Measurements from ENCODE around the gene PPAN. TPM values are rescaled to one million over a fixed set of nuclear protein-coding genes. Genes with fewer than 3 reads are reported as not detected.

Gene PPAN
- total RNA-seq, 4 donors from 2014 or later, result 26.2 to 33.0 (median 29.7) TPM

DNA sequence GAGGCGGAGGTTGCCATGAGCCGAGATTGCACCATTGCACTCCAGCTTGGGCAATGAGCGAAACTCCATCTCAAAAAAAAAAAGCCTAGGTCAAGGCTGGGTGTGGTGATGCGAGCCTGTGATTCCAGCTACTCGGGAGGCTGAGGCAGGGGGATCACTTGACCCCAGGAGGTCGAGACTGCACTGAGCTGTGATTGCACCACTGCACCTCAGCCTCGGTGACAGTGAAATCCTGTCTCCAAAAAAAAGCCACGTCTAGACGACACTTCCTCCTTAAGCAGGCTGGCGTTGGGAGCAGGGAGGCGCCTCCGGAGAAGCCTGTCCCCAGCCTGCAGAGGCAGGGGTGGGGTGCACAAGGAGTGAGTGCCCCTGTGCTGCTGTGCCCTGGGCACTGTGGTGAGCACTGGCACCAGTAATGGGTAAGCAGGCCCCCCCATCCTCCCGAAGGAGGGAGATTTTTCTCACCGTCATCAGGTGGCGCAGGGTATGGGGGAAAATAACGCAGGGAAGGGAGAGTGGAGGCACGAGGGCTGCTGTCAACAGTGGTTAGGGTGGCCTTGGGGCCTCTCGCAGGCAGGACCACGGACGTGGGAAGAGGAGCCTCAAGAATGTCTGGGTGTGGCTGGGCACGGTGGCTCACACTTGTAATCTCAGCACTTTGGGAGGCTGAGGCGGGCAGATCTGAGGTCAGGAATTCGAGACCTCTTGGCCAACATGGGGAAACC, 6.0 kb downstream of the PPAN start:
- intact Hi-C loops (cut with DNase I), result loop anchor here (10.0 kb wide), 1 partner anchor 143 kb away; the partner anchor contains the start of gene MRPL4
- no peak for DNase-seq
- 74 to 77% methylated on average over 18 to 20 of the region's 23 CpGs for WGBS, 2 donors
- H3K9me3 ChIP-seq, result no peaks in the 10 kb centered on the region
- peaks cover 65 to 66% of the 10 kb centered on the region in 2 donors for H3K36me3 ChIP-seq
- H3K4me1 ChIP-seq, result peaks cover 0 to 1% of the 10 kb centered on the region in 2 donors
- H3K27me3 ChIP-seq, result no peaks in the 10 kb centered on the region
- H3K27ac ChIP-seq, result no peak overlapping the region
- TF ChIP-seq POLR2A (IDR thresholded peaks at IDR 0.05) (no peak), CTCF (IDR thresholded peaks at IDR 0.05) (no peak)
- no peak overlapping the region for H3K4me3 ChIP-seq (replicated peaks in 1 of 3)

GRCh38 chr19:10112895-10113591, 6.9 kb downstream of the PPAN start:
- 15 to 39% methylated on average over 18 to 22 of the region's 25 CpGs for WGBS, 2 donors
- DNase-seq, result peak in 1 of 2 donors; percentile 37
- intact Hi-C loops (cut with DNase I), result loop anchor here (10.0 kb wide), 1 partner anchor 142 kb away; the partner anchor contains the start of gene MRPL4
- Histone ChIP-seq H3K9me3 (no peaks in the 10 kb centered on the region), H3K27ac (no peak overlapping the region), H3K36me3 (peaks cover 63 to 67% of the 10 kb centered on the region in 2 donors), H3K4me1 (no peaks in the 10 kb centered on the region), H3K27me3 (no peaks in the 10 kb centered on the region), H3K4me3 (replicated peaks in 1 of 3) (no peak overlapping the region)
- TF ChIP-seq POLR2A (IDR thresholded peaks at IDR 0.05) (no peak), CTCF (IDR thresholded peaks at IDR 0.05) (peak in 4 of 6 experiments; percentile 18 to 59 (median 38))

- no peak for TF ChIP-seq CTCF (IDR thresholded peaks at IDR 0.05)
- TF ChIP-seq POLR2A (IDR thresholded peaks at IDR 0.05), result no peak
- Histone ChIP-seq H3K4me1 (peaks cover 0 to 1% of the 10 kb centered on the region in 2 donors), H3K27ac (no peak overlapping the region), H3K9me3 (no peaks in the 10 kb centered on the region), H3K27me3 (no peaks in the 10 kb centered on the region), H3K36me3 (peaks cover 58 to 65% of the 10 kb centered on the region in 2 donors), H3K4me3 (replicated peaks in 1 of 3) (no peak overlapping the region)
- 74 to 86% methylated on average over 17 to 19 of the region's 19 CpGs for WGBS, 2 donors
- no peak for DNase-seq
- intact Hi-C loops (cut with DNase I), result loop anchor here (10.0 kb wide), 1 partner anchor 141 kb away; the partner anchor contains the start of gene MRPL4
These were observed 7.4 kb downstream of the PPAN start for GRCh38 chr19:10113592-10113963.

- 87 to 96% methylated on average over 9 to 21 of the region's 43 CpGs for WGBS, 2 donors
- no peak overlapping the region for H3K27ac ChIP-seq
- TF ChIP-seq CTCF (IDR thresholded peaks at IDR 0.05), result no peak
- no peak for TF ChIP-seq POLR2A (IDR thresholded peaks at IDR 0.05)
- DNase-seq, result no peak
- peaks cover 5 to 6% of the 10 kb centered on the region in 2 donors for H3K4me1 ChIP-seq
- H3K4me3 ChIP-seq (replicated peaks in 1 of 3), result no peak overlapping the region
- H3K27me3 ChIP-seq, result no peaks in the 10 kb centered on the region
- intact Hi-C loops (cut with DNase I), result loop anchor here (10.0 kb wide), 1 partner anchor 141 kb away; the partner anchor contains the start of gene MRPL4
- no peaks in the 10 kb centered on the region for H3K9me3 ChIP-seq
- peaks cover 55 to 63% of the 10 kb centered on the region in 2 donors for H3K36me3 ChIP-seq
These were observed 7.9 kb downstream of the PPAN start for GRCh38 chr19:10113964-10114650.
